ENCODE results near the gene SLC12A7. TPM values are rescaled to one million over a fixed set of nuclear protein-coding genes. Genes with fewer than 3 reads are reported as not detected.

SLC12A7 gene
- total and polyA plus RNA-seq, 10 donors, result 8.6 to 120 (median 52.3) TPM

GRCh38 chr5:1047332-1047965 lies 64.4 kb downstream of the SLC12A7 start:
- no peak for DNase-seq
- intact Hi-C loops (cut with DNase I; ENCODE audit: low total_unique reads), result no loop called here
- H3K9me3 ChIP-seq, result no peaks in the 10 kb centered on the region
- no peaks in the 10 kb centered on the region for H3K4me1 ChIP-seq
- no peak overlapping the region for H3K27ac ChIP-seq
- H3K27me3 ChIP-seq (replicated peaks in 1 of 7), result no peaks in the 10 kb centered on the region
- 87 to 95% (median 88%) methylated on average over 11 of the region's 11 CpGs for WGBS, 5 donors
- TF ChIP-seq POLR2A (IDR thresholded peaks at IDR 0.05) (no peak), POLR2AphosphoS5 (IDR thresholded peaks at IDR 0.05) (no peak), CTCF (IDR thresholded peaks at IDR 0.05 in 8 of 11, conservative IDR thresholded peaks at IDR 0.05 in 3 of 11) (no peak)
- peaks cover 0 to 27% (median 18%) of the 10 kb centered on the region in 6 donors for H3K36me3 ChIP-seq
- no peak overlapping the region for H3K4me3 ChIP-seq

- no peak for TF ChIP-seq POLR2A (IDR thresholded peaks at IDR 0.05)
- no peak for TF ChIP-seq CTCF (IDR thresholded peaks at IDR 0.05 in 8 of 11, conservative IDR thresholded peaks at IDR 0.05 in 3 of 11)
- no peak for TF ChIP-seq POLR2AphosphoS5 (IDR thresholded peaks at IDR 0.05)
- Histone ChIP-seq H3K9me3 (no peaks in the 10 kb centered on the region), H3K27ac (no peak overlapping the region), H3K36me3 (peaks cover 0 to 13% (median 4%) of the 10 kb centered on the region in 6 donors), H3K27me3 (replicated peaks in 1 of 7) (no peaks in the 10 kb centered on the region), H3K4me3 (no peak overlapping the region), H3K4me1 (no peaks in the 10 kb centered on the region)
- WGBS, 5 donors, result 85 to 93% (median 88%) methylated on average over 9 of the region's 9 CpGs
- DNase-seq, result no peak
- intact Hi-C loops (cut with DNase I; ENCODE audit: low total_unique reads), result no loop called here
Measured at GRCh38 chr5:1045960-1046560, 65.8 kb downstream of the SLC12A7 start.

- TF ChIP-seq CTCF (IDR thresholded peaks at IDR 0.05 in 8 of 11, conservative IDR thresholded peaks at IDR 0.05 in 3 of 11), result no peak
- no peak for TF ChIP-seq POLR2A (IDR thresholded peaks at IDR 0.05)
- no peak for TF ChIP-seq POLR2AphosphoS5 (IDR thresholded peaks at IDR 0.05)
- Histone ChIP-seq H3K27me3 (replicated peaks in 1 of 7) (no peaks in the 10 kb centered on the region), H3K9me3 (no peaks in the 10 kb centered on the region), H3K27ac (no peak overlapping the region), H3K36me3 (peaks cover 0 to 1% (median 0%) of the 10 kb centered on the region in 6 donors), H3K4me1 (no peaks in the 10 kb centered on the region), H3K4me3 (no peak overlapping the region)
- no peak for DNase-seq
- intact Hi-C loops (cut with DNase I; ENCODE audit: low total_unique reads), result no loop called here
- 83 to 91% (median 87%) methylated on average over 5 of the region's 5 CpGs for WGBS, 5 donors
Measured at GRCh38 chr5:1044117-1044516, 67.7 kb downstream of the SLC12A7 start.

GRCh38 chr5:1043327-1043726 lies 68.5 kb downstream of the SLC12A7 start:
- Histone ChIP-seq H3K4me1 (no peaks in the 10 kb centered on the region), H3K27ac (no peak overlapping the region), H3K27me3 (replicated peaks in 1 of 7) (no peaks in the 10 kb centered on the region), H3K36me3 (peaks cover 0 to 9% (median 0%) of the 10 kb centered on the region in 6 donors), H3K9me3 (no peaks in the 10 kb centered on the region), H3K4me3 (no peak overlapping the region)
- intact Hi-C loops (cut with DNase I; ENCODE audit: low total_unique reads), result no loop called here
- 78 to 91% (median 86%) methylated on average over 7 of the region's 7 CpGs for WGBS, 5 donors
- no peak for DNase-seq
- no peak for TF ChIP-seq CTCF (IDR thresholded peaks at IDR 0.05 in 8 of 11, conservative IDR thresholded peaks at IDR 0.05 in 3 of 11)
- TF ChIP-seq POLR2AphosphoS5 (IDR thresholded peaks at IDR 0.05), result no peak
- TF ChIP-seq POLR2A (IDR thresholded peaks at IDR 0.05), result no peak

Data from spleen (tissue), 11 donors.